ENCODE results near the gene PDSS2.

PDSS2 gene

DNA sequence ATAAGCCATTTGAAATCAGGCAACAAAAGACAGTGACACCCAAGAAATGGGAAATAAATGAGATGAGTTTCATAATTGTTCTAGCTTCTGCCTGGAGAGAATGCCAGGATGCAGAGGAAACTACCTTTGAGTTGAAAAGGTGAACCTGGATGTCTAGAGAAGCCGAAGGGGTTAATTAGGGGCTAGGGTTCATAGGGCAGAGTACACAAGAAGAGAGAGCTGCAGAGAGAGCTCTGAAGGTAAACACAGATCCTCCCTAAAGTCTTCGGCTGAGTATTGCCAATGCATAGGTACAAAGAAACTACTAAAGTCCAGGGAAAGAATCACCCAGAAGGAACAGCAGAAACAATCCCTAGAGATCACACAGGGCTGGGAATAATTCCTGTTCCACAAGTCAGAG, 224.4 kb downstream of the PDSS2 start:
- TF ChIP-seq, protein P1, sequence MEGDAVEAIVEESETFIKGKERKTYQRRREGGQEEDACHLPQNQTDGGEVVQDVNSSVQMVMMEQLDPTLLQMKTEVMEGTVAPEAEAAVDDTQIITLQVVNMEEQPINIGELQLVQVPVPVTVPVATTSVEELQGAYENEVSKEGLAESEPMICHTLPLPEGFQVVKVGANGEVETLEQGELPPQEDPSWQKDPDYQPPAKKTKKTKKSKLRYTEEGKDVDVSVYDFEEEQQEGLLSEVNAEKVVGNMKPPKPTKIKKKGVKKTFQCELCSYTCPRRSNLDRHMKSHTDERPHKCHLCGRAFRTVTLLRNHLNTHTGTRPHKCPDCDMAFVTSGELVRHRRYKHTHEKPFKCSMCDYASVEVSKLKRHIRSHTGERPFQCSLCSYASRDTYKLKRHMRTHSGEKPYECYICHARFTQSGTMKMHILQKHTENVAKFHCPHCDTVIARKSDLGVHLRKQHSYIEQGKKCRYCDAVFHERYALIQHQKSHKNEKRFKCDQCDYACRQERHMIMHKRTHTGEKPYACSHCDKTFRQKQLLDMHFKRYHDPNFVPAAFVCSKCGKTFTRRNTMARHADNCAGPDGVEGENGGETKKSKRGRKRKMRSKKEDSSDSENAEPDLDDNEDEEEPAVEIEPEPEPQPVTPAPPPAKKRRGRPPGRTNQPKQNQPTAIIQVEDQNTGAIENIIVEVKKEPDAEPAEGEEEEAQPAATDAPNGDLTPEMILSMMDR (IDR thresholded peaks at IDR 0.05; ENCODE audit: low read depth, low read length, missing control alignments), result no peak
- DNase-seq (ENCODE audit: extremely low read depth, low read depth), result no peak
- H3K4me3 ChIP-seq (replicated peaks; ENCODE audit: low read depth, low read length), result no peak overlapping the region

- TF ChIP-seq, protein P1 (IDR thresholded peaks at IDR 0.05; ENCODE audit: low read depth, low read length, missing control alignments), result no peak
- no peak for DNase-seq (ENCODE audit: extremely low read depth, low read depth)
These were observed 228.1 kb downstream of the PDSS2 start for GRCh38 chr6:107231243-107231642.

DNA sequence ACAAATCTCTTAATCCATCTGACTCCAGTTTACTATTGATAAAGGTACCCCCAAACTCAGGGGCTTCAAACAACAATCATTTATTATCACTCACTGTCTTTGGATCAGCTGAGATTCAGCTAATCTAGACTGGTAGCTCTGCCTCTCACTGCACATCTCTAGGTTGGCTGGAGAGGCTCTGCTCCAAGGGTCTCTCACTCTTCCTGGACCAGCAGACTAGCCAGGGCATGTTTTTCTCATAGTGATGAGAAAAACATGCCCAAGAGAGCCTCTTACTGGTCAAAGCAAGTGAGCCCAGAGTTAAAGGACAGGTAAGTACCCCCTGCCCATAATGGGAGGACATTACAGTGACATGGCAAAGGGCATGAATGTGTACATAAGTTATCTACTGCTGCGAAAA, 228.9 kb downstream of the PDSS2 start:
- TF ChIP-seq, protein P1 (IDR thresholded peaks at IDR 0.05; ENCODE audit: low read depth, low read length, missing control alignments), result no peak
- H3K4me3 ChIP-seq (replicated peaks; ENCODE audit: low read depth, low read length), result no peak overlapping the region
- DNase-seq (ENCODE audit: extremely low read depth, low read depth), result no peak

More at GRCh38 chr6:107231243-107231642, 228.1 kb downstream of the PDSS2 start:
- H3K4me3 ChIP-seq (replicated peaks; ENCODE audit: low read depth, low read length), result no peak overlapping the region

DNA sequence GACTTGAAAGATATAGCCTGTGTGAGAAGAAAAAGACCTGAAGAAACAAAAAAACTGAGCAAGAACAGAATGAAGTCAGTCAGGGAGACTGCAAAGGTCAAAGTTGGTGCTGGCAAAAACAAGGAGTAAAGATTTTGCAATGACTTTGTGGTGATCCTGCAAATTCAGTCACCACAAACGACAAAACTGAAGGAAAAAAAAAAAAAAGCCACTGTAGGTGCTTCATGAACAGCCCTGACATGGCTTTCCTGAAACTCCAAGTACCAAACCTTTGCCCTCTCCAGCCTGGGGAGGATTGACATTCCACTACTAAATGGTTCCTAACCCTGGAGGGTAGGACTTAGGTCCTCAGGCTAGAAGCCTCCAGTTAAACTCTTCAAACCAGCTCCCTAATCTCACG, 229.3 kb downstream of the PDSS2 start:
- TF ChIP-seq, protein P1 (IDR thresholded peaks at IDR 0.05; ENCODE audit: low read depth, low read length, missing control alignments), result no peak
- no peak overlapping the region for H3K4me3 ChIP-seq (replicated peaks; ENCODE audit: low read depth, low read length)
- no peak for DNase-seq (ENCODE audit: extremely low read depth, low read depth)

DNA sequence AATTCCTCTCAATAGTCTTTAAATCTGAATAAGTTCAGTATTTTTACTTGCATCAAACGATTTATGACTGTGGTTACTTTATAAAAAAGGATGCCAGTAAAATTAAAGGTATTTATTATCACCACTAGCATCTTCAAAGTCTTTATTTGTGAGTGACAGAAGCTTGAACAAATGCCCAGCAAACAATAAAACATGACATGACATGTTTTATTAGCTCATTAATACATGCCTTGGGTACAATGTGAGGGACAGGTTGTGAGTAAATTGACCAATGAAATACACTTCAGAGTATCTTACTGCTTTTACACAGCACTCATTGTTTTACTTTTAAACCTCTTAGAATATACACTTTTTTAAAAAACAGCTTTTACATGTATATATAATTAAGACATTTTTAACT, 230.6 kb downstream of the PDSS2 start:
- no peak for DNase-seq (ENCODE audit: extremely low read depth, low read depth)
- TF ChIP-seq, protein P1 (IDR thresholded peaks at IDR 0.05; ENCODE audit: low read depth, low read length, missing control alignments), result no peak

DNA sequence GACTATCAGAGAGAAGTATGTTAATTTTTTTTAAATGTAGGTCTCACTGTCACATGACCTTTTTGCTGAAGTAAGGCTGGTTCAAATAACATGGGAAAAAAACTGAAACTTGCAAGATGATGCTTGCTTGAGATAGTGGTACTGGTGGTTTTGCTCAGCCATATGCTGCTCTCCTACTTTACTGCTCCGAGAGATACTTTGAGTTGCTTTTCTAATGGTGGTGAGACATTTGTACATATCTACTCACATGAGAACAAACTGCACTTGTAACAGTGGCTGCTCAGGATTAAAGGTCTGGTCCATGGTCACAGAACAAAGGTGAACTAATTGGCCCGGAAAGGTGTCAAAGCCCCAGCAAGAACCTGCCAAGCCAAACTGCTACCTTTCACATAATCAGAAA, 237.8 kb downstream of the PDSS2 start:
- no peak for DNase-seq (ENCODE audit: extremely low read depth, low read depth)
- TF ChIP-seq, protein P1 (IDR thresholded peaks at IDR 0.05; ENCODE audit: low read depth, low read length, missing control alignments), result no peak
- no peak overlapping the region for H3K4me3 ChIP-seq (replicated peaks; ENCODE audit: low read depth, low read length)

More for the DNA sequence above, 230.6 kb downstream of the PDSS2 start:
- no peak overlapping the region for H3K4me3 ChIP-seq (replicated peaks; ENCODE audit: low read depth, low read length)

DNA sequence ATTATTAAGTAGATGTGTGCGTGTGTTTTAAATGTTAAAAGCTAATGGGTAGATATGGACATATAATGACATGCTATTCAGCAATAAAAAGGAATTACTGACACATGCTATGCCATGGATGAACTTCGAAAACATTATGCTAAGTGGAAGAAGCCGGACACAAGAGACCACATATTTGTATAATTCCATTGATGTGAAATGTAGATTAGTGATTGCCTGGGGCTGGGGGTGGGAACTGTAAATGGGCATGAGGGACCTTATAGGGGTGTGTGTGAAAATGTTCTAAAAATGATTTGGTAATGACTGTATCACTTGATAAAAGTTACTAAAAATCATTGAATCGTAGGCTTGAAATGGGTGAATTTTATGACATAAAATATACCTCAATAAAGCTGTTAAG, 239.5 kb downstream of the PDSS2 start:
- DNase-seq (ENCODE audit: extremely low read depth, low read depth), result no peak
- TF ChIP-seq, protein P1 (IDR thresholded peaks at IDR 0.05; ENCODE audit: low read depth, low read length, missing control alignments), result no peak
- H3K4me3 ChIP-seq (replicated peaks; ENCODE audit: low read depth, low read length), result no peak overlapping the region
